CD4-positive, alpha-beta T cell treated with Interleukin-17A for 4 hours (primary cell): ENCODE measurements around the gene AHSG.

Experiments
- DNase-seq: peaks from one replicate; pipeline ENCODE4 v3.0.0-alpha.2; 2020; ENCODE audit warnings: mixed read lengths

AHSG gene

DNA sequence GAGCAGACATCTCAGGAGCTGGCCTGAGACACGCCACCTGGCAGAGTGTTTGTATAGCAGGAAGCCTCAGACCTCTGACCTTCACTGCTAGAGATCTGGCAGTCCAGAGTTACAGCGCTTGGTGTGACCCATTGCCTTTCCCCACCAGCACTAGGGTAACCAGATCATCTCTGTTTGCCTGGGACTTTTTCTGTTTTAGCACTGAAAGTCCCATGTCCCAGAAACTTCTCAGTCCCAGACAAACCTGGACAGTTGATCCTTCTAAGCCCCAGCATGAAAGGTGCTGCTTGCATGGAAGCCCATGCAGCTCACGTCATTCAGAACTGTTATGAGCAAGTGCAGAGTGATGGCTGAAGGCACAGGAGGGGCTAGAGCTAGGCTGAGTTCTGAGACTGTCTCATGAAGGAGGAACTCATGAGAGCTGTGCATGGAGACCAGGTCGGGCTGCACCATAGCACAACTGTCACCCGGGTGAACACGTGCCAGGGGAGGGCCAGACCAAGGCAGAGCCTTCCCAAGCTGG is 18.2 kb upstream of the AHSG start:
- DNase-seq, result no peak

DNA sequence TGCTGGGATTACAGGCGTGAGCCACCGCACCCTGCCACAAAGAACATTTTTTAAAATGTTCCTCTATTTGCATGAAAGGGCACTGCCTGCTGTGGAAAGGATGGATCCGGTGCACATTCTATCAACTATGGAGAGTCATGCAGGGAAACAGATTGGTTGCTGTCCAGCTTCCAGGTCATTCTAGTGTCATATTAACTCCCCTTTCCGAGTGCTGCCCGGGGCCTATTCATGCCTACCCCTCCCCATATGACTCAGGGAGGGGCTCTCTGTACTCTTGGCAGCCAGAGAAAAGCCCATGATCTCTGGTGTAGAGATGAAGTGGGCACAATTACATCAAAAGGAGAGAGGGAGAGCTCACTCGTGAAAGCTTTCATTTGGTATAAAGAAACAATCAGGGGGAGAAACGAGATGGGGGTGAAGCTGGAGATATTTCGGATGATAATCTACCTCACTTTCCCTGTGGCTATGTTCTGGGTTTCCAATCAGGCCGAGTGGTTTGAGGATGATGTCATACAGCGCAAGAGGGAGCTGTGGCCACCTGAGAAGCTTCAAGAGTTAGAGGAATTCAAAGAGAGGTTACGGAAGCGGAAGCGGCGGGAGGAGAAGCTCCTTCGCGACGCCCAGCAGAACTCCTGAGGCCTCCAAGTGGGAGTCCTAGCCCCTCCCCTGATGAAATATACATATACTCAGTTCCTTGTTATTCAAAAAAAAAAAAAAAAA is 16.1 kb upstream of the AHSG start:
- DNase-seq, result no peak

DNA sequence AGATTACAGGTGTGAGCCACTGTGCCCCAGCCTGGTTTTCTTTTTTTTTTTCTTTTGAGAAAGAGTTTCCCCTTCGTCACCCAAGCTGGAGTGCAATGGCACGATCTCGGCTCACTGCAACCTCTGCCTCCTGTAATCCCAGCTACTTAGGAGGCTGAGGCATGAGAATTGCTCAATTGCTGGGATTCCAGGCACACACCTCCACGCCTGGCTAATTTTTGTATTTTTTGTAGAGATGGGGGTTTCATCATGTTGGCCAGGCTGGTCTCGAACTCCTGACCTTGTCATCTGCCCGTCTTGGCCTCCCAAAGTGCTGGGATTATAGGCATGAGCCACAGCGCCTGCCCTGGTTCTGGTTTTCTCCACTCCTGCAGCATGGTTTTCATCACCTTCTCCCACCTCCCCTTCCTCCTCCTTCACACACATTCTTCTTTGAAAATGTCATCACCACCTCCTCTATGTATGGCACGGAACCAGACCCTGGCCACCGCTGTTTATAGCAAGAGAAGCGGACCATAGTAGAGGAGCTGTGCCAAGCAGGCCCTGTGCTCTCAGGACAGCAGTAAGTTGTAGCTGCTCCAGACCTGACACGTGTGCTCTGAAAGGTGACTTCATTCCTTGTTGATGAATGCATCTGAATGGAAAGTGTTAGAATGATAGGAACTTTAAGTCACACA is 14.6 kb upstream of the AHSG start:
- DNase-seq, result no peak

DNA sequence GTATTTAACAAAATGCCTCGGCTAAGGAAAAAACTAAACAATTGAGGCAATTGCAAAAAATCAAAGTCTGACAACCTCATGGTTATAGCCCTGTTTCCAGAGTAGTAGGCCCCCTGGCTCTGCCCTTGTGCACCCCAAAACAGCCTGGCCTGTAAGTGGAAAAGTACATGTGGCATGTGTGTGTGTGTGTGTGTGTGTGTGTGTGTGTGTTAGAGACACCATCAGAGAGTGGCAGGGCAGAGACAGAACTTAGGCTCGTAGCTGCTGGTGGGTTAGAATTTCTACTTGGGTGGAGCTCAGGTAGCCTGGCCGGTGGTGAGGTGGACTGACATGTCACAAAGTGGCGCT is 14.1 kb upstream of the AHSG start:
- DNase-seq, result no peak

DNA sequence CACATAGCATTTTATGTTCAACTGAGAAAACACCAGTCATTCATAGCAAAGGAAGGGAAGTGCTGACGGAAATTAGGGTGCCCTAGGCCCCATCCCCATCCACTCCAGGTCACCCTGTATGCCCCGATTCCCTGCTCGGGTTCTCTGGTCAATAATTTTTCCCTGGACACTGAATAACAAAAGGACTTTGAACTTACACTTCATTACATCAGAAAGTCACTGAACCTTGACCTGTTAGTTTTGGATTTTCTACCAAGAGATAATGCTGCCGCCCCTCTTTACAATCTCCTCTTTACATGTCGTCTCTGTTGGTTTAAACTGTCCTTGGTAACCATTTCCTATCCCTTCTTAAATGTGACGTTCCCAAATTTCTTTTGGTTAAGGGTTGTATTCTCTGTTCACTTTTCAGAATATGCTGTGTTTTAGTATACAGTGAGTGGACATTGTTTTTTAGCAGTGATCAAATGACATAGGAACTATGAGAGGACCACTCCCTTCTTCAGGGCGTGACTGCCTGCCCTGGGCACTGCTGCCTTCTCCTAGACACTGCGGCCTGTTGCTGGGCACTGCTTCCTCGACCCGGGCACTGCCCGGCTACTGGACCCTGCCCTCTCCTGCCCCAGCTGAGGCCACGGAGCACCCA is 13.6 kb upstream of the AHSG start:
- DNase-seq, result no peak

DNA sequence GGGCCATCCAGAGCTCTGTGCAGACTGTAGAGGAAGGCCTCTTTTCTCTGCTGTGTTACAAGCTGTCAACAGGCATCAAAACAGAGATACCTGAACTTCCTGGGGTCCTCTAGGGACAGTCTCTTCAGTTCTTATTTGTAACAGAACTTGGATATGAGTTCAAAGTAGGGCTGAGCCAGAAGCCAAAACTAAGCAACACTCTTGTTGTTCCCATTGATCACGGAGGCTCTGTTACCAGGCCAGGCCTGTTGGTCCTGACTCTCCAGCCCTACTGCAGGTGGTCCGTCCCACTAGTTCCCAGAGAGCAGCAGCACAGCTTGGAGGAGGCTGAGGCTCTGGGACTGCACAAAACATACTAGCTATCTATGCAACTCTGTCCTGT is 13.1 kb upstream of the AHSG start:
- no peak for DNase-seq

DNA sequence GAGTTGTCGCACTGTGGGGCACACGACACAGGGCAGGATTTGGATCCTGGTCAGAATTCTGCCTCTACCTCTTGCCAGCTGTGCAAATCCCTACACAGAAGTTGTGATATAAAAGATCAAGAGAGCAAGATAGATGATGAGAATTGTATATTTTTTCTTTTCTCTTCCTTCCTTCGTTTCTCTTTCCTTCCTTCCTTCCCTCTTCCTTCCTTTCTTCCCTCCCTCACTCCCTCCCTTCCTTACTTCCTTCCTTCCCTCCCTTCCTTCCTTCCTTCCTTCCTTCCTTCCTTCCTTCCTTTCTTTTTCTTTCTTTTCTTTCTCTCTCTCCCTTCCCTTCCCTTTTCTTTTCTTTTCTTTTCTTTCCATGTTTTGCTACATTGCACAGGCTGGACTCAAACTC is 12.0 kb upstream of the AHSG start:
- no peak for DNase-seq

DNA sequence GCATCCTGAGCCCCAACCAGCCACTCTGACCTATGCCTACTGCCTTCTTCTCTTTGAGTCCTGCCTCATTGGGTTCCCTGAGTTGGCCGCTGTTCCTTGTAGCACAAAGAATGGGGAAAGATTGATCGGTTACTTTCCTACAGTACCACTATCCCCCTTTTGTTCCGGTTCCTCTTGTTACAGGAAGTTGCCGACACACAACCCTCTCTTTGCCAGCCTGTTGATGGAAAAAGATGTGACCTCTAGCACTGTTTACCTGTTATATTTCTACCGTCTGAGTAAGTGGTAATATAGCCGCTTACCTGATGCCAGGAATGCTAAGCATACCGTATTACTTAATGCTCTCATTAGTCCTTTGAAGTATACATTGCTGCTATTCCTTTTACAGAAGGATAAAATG is 9.7 kb upstream of the AHSG start:
- DNase-seq, result no peak

DNA sequence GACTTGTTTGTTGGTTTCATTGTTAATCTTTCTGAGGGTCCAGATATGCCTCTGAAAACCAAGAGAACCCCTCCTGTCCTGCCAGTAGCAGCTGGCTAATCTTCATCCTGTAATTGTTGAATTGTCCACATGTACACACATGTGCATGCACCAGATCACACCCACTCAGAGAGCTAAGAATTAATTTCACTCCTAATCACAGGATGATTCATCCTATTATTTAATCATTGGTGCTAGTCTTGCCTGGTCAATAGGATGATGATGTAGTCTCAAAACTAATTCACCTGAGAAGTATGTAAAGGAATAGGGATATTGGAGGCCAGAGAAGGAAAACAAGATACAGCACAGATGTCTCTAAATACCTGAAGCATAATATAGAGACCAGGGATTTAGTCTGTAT is 7.8 kb upstream of the AHSG start:
- DNase-seq, result no peak

DNA sequence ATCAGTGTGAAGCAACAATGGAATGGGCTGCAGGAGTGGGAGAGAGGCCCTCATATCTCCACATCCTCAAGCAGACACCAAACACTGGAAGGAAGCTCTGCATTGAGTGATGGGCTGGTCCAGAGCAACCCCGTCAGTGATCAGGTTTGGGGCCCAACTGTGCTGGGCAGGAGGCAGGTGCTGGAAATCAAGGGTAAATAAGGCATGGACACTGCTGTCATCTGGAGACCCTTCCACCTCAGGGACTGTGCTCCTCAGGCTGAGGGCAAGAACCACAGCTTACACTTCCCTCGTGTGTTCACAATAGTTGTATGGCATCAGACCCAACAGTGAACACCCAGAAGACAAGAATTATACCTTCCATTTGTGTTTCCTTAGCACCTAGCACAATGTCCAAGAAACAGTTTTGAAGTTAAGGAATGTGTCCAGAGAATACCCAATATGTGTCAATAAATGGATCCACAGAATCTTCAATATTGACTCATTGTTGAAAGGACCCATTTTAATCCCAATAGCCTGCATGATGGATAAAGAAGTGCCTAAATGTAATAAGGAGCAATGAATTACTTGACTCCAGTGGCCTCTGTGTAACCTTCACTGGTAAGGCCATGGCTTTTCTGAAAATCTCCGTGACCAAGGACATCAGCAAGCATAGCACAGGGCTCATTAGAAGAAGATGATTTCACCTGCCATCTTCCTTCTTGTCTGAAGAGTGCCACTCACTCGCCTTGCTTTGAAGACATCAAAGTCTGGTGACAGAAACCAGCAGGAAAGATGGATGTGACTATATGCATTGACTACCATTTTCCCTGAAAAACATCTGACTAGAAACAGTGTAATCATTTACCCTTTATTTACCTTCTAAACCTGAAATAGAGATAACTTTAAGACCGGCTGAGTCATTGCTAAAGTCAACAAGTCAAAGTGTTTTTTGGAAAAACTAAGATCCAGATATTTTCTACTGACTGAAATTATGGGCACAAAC is 7.0 kb upstream of the AHSG start:
- no peak for DNase-seq

DNA sequence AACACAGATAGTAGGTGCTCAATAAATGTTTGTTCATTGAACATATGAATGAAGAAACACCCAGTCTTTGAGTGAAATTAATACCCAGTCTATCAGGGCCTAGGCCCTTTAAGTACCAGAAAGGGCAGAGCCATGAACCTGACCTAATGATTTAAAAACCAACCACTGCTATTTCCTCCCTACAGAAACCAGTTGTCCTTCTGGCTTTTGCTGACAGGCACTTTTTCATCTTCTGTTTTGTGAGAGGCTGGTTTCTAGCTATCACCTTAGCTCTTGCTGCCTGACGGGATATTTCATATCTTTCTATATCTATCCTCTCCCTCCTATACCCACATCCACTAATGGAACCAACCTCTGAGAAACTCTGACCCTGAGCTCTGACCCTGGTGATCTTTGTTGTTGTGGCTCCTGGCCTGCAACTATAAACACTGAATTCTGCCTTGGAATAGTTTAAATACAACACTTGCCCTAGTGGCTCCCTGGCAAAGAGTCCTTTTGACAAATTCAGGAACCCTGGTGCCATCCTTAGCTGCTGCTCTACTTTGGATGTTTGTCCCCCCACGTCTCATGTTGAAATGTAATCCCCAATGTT is 4.1 kb upstream of the AHSG start:
- DNase-seq, result no peak

DNA sequence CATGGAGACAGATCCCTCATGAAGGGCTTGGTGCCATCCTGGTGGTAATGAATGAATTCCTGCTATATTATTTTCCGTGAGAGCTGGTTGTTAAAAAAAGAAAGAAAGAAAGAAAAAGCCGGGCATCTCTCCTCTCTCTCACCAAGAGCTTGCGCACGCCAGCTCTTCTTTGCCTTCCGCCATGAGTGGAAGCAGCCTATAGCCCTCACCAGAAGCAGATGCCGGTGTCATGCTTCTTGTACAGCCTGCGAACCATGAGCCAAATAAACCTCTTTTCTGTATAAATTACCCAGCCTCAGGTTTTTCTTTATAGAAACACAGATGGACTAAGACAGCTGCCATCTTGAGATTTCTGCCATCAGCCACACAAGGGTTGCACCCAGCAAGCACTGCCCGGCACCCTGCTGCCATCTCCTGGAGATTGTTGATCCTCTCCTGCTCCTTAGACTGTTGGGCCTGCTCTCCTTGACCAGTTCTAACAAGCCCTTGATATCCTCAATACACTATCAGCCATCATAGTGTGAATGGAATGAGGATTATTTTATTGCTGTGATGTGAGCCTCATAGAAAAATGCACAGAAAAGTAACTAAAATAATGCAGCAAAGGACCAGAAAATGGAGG is 3.5 kb upstream of the AHSG start:
- DNase-seq, result no peak

DNA sequence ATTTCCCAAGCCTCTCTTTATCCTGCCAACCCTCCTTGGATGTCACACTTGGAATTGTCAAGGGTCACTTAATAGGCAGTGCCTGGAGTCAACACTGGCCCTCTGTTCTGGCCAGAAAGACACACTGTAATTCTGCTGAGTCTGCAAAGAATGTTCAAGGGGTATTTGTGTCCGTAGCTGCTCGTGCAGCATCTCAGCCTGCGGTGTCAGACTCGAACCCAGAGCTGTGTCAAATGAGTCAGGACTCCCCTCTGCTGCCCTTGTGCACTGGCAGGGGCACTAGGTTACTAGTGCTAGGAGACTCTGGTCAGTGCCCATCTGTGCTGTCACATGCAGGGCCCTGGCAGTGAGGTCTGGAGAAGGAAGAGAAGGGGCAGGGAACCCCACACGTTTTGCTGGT is 795 bp upstream of the AHSG start:
- DNase-seq, result no peak

DNA sequence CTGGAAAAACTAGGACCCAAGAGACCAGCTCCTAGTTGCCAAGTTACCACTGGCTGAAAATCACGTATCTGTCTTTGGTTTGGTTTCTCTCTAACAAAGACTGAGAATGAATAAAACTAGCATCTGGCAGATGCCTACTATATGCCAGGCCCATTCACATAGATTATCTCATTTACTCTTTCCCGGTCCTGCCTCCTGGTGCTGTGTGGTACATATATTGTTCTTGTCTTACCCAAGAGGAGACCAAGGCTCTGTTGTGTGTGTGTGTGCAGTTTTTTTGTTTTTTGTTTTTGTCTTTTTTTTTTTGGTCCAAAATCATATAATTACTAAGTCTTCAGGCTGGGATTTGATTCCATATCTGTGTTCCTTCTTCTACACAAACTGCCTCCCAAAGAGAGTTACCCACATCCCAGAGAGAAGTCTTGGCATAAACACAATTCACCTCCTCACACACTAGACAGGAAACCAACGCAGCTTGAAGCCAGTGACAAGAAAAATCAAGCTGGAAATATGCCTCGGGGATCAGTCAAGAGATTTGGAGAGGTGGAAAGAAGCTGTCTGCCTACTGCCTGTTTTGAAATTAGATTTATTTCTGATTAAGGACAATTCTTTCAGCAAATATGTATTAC is 891 bp downstream of the AHSG start:
- DNase-seq, result no peak

DNA sequence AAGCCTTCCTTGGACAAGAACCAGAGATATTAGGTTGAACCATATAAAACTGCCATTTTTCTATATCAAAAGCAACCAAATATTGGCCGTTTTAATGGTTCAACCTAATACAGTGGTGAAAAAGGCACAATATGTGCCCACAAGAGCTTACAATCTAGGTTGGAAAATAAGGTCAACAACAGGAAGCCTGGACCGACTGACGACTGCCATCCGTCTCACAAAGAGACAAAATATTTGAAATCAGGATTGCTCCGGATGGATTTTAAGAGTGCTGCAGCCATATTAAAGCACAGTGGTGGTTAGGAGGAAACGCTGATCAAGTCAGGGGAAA is 1.4 kb downstream of the AHSG start:
- no peak for DNase-seq

DNA sequence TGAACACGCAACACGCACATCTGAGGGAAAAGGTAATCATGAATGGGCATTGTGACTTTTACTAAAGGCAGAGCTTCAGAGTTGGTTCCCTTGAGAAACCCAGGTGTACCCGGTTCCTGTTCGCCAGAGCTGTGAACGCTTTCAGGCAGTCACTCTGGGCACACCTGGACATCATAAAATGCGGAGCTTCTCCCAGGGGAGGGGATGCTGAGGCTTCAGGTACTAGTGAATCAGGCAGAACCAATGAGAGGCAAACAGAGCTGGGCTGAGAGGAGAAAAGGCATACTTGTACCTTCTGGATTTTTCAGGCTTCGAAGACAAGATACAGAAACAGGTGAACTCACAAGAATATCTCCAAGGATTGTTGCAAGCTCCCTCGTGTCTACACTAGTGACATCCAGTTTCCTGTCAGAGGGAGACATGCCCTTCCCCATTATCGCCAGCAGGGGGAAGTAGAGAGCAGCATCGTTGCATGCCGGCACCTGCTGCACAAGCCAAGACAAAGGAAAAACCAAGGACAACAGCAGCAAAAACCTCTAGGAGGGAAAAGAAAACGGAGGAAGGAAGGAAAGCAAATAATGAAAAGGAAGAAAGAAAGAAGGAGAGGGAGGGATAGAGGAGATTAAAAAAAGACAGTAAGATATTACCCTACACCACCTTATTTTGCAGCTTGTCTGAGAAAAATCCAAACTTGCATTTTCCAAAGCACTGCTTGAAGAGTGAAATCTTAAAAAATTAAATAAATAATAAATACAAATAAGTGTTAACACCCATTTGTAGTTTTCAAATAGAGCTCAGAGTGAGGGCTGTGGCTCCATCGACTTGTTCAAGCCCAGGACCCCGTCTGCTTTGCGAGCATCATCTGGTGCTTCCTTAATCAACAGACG is 2.0 kb downstream of the AHSG start:
- peak; percentile 82 for DNase-seq

DNA sequence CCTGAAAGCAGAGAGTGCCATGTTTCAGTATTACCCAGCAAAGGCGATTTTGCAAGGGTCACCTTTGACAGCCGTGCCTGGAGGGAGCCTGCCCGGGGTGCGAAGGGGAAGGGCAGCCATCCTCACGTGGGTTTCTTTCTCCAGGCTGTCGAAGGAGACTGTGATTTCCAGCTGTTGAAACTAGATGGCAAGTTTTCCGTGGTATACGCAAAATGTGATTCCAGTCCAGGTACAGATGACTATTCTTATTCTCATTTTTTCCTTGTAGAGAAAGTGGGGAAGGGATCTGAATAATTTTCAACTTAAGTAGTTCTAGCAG is 3.4 kb downstream of the AHSG start:
- DNase-seq, result no peak

DNA sequence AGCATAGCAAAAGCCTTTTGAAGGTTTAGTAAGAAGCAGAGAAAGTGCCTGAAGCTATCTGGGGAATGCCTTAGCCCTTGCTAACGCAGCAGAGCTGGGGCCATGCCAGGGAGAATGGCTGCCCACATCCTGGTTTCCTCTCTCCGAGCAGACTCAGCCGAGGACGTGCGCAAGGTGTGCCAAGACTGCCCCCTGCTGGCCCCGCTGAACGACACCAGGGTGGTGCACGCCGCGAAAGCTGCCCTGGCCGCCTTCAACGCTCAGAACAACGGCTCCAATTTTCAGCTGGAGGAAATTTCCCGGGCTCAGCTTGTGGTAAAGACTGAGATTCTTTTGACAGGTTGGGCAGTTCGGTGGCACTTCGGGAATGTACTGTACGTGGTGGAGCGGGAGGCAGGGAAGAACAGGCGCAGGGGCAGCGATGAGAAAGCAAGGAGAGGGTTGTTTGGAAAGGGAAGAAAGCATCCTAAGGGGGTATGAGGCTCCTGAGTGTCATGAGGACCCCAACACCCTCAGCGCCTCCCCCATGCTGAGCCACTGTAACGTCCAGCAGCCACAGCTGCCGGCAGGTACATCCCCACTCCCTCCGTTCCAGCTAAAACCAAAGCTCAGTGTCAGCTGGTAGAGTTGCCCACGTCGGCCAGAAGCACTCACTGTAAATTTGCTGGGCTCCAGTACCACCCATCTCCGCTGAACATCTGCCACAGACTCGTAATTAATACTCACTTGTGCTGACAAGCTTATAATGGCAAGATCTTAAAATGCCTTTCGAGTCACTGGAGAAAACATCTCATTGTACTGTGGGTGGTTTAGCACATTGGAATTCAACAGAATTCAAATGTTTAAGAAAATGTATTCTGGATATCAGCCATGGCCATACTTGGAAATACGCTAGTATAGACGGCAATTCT is 4.4 kb downstream of the AHSG start:
- peak; percentile 89 for DNase-seq

DNA sequence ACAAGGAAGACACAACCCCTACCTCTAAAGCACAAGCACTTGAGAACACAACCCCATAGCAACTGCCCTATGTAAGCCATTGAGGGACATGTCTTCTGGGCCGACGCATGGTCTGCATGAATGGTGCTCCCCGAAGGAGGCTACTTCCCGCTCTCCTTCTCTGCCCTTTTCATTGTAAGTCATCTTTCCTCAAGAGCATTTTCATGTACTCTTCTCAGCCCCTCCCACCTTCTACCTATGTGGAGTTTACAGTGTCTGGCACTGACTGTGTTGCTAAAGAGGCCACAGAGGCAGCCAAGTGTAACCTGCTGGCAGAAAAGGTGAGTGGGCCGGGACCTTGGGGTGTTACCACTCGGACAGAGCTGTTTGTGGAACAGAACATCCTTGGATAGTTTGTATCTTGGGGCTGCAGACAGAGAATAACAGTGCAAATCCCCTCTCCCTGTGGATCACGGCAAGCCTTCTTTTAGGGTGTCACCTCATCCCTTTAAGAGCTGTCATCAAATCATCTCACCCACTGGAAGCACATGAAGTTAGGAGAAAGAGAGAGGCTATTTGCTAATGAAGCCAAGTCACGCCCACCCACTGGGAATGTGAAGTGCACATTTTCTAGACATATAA is 5.6 kb downstream of the AHSG start:
- no peak for DNase-seq
